Uterus (tissue), 2 donors: ENCODE data around the gene CDAN1.

Experiments used
- POLR2A ChIP-seq, 2 donors: fragments of 450-650 bp; IDR thresholded peaks; one replicate each; pipeline ENCODE4 v1.6.1; 2016; ENCODE audit warnings: antibody characterized with exemption in 2 of 2, mild to moderate bottlenecking in 1 of 2, moderate library complexity in 1 of 2
- TF ChIP-seq, protein P1 (sequence below), 4 experiments: fragments of 200-600 bp in 2 of 4; fragments of 450-650 bp in 2 of 4; sonication (generic) in 2 of 4; IDR thresholded peaks; one replicate each; pipeline ENCODE4 v1.5.1; 2016 to 2019; ENCODE audit warnings: antibody characterized with exemption in 4 of 4, mild to moderate bottlenecking in 2 of 4, moderate library complexity in 1 of 4

DNA sequence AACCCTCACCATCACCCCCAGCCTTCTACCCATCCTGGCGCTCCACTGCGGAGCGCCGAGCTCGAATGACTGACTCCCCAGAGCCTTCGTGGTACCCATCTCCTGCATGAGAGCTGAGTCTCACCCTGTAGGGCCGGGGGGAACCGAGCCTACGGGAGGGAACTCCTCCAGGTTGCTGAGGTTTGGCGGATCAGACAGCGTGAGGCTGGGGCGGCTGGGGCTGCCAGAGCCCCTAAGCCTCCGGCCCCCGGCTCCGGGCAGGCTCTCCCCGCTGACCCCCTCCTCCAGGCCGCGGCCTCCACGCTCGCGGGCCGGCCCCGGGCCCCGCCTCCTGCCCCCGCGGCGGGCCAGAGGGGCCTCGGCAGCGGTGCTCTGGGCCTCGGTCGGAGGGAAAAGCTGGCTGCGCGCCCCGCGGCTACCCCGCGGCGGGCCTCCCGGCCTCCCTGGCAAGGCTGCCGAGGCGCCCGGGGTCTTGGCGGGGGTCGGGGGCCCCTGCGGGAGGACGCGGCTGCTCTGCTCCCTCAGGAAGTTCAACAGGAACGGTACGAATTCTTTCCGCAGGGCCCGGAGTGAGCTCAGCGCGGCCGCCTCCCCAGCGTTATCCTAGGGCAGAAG is 643 bp downstream of the CDAN1 start:
- TF ChIP-seq, protein P1, sequence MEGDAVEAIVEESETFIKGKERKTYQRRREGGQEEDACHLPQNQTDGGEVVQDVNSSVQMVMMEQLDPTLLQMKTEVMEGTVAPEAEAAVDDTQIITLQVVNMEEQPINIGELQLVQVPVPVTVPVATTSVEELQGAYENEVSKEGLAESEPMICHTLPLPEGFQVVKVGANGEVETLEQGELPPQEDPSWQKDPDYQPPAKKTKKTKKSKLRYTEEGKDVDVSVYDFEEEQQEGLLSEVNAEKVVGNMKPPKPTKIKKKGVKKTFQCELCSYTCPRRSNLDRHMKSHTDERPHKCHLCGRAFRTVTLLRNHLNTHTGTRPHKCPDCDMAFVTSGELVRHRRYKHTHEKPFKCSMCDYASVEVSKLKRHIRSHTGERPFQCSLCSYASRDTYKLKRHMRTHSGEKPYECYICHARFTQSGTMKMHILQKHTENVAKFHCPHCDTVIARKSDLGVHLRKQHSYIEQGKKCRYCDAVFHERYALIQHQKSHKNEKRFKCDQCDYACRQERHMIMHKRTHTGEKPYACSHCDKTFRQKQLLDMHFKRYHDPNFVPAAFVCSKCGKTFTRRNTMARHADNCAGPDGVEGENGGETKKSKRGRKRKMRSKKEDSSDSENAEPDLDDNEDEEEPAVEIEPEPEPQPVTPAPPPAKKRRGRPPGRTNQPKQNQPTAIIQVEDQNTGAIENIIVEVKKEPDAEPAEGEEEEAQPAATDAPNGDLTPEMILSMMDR (IDR thresholded peaks at IDR 0.05): no peak
- no peak for TF ChIP-seq POLR2A (IDR thresholded peaks at IDR 0.05)
